Adrenal gland (tissue), 5 donors: ENCODE measurements around the gene NR6A1.
"Not testable (repeated sequence)": the region's sequence is repeated elsewhere in the genome, so short reads cannot be mapped to it uniquely, and the experiment has no call there.

Experiments used
- CTCF ChIP-seq, 6 experiments: fragments of 450-650 bp in 4 of 6; fragments of 200-600 bp in 2 of 6; sonication (generic) in 1 of 6; IDR thresholded peaks; 1 replicate in 5 of 6; 2 replicates in 1 of 6; pipeline versions ENCODE4 v1.5.1 to v1.8.0; 2016 to 2021; ENCODE audit warnings: antibody characterized with exemption in 6 of 6, mild to moderate bottlenecking in 2 of 6, moderate library complexity in 1 of 6
- POLR2A ChIP-seq, 2 donors: fragments of 450-650 bp; IDR thresholded peaks; one replicate each; pipeline ENCODE4 v1.6.1; 2017; ENCODE audit warnings: antibody characterized with exemption in 2 of 2, mild to moderate bottlenecking in 2 of 2, moderate library complexity in 1 of 2
- donor health status: DM: no; HTN: no; CAD: no.

DNA sequence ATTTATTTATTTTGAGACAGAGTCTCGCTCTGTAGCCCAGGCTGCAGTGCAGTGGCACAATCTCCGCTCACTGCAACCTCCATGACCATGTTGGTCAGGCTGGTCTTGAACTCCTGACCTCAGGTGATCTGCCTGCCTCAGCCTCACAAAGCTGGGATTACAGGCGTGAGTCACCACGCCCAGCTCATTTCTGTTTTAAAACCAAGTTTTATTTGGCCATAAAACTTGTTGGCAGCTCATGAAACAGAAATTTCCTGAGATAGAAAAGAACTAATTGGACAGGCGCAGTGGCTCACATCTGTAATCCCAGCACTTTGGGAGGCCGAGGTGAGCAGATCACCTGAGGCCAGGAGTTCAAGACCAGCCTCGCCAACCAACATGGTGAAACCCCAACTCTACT, 155.3 kb downstream of the NR6A1 start:
- TF ChIP-seq CTCF, POLR2A (IDR thresholded peaks at IDR 0.05): not testable (repeated sequence)
